Naive B cell (primary cell): ENCODE data around the gene DUSP28. TPM values are rescaled to one million over a fixed set of nuclear protein-coding genes. Genes with fewer than 3 reads are reported as not detected.
A peak's percentile ranks its signal among the peaks of the same experiment; 100 is the strongest.
"Not testable (repeated sequence)": the region's sequence is repeated elsewhere in the genome, so short reads cannot be mapped to it uniquely, and the experiment has no call there.

Experiments used
- ATAC-seq, 2 donors: fragments of 150-1000 bp; cut with Tn5 transposase; 2 replicates each; pipeline ENCODE4 v1.10.0; 2021; ENCODE audit warnings: low read depth in 2 of 2, mild to moderate bottlenecking in 2 of 2, moderate library complexity in 2 of 2
- DNase-seq: peaks from one replicate; pipeline ENCODE4 v3.0.0; 2022
- H3K27ac Mint-ChIP-seq, 6 donors: one replicate each; pipeline ENCODE4 v1.8.0; 2020 to 2022; ENCODE audit warnings: mild to moderate bottlenecking in 6 of 6, mixed read lengths in 6 of 6, moderate library complexity in 5 of 6, inconsistent platforms in 2 of 6
- H3K27me3 Mint-ChIP-seq, 3 donors: one replicate each; pipeline ENCODE4 v1.8.0; 2021 to 2022; ENCODE audit warnings: mixed read lengths in 3 of 3, mild to moderate bottlenecking in 1 of 3
- H3K36me3 Mint-ChIP-seq, 2 donors: one replicate each; pipeline ENCODE4 v1.8.0; 2020 to 2022; ENCODE audit warnings: mixed read lengths in 2 of 2, inconsistent platforms in 1 of 2, mild to moderate bottlenecking in 1 of 2
- H3K4me1 Mint-ChIP-seq, 3 donors: one replicate each; pipeline ENCODE4 v1.8.0; 2020 to 2022; ENCODE audit warnings: mixed read lengths in 3 of 3, inconsistent platforms in 1 of 3, mild to moderate bottlenecking in 1 of 3, moderate library complexity in 1 of 3
- H3K4me3 Mint-ChIP-seq, 8 donors: one replicate each; pipeline ENCODE4 v1.8.0; 2020 to 2022; ENCODE audit warnings: mild to moderate bottlenecking in 8 of 8, mixed read lengths in 8 of 8, moderate library complexity in 8 of 8, inconsistent platforms in 2 of 8
- H3K9me3 Mint-ChIP-seq, 7 donors: one replicate each; pipeline ENCODE4 v1.8.0; 2020 to 2022; ENCODE audit warnings: mixed read lengths in 7 of 7, mild to moderate bottlenecking in 5 of 7, inconsistent platforms in 2 of 7, moderate library complexity in 1 of 7
- polyA plus RNA-seq, 6 donors: library from polyadenylated mRNA; unstranded; fragments of 300-500 nt; fragmentation: Illumina TruSeq; gene quantifications; one replicate each; pipeline ENCODE4 v1.2.3, GENCODE V29; 2021; ENCODE audit warnings: low read depth in 6 of 6

DUSP28 gene
- polyA plus RNA-seq, 6 donors from 2014 or later = 20.5 to 39.0 (median 24.7) TPM

DNA sequence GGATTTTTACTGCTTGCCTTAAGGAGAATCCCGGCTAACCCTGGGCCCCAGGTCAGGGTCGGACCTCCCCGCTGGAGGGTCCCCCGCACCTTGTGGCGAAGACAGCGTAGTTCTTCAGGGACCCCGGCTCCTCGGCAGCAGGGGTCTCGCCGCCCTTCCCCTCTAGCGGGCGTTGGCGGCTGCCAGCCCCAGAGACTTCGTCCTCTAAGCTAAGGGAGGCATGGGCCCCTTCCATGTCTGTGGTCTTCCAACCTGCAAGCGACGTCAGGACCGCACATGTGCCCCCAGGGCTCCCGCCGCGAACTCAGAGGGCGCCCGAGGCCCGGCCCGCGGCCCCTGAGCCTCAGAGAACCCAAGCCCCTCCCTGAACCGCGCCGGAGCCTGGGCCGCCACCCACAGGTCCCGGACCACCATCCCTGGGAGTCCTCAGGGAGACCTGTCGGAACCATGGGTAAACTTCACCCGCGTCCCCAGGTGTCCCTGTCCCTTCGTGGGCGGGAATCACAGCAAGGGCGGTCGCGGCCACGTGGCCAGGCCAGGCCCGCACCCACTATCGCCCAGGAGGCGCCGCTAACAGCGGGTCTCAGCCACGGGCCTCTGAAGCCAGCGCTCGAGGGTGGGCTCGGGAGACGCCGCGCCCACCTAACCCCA is 2.9 kb upstream of the DUSP28 start:
- ATAC-seq = no peak
- no peak for DNase-seq
- H3K9me3 Mint-ChIP-seq = no peaks in the 10 kb centered on the region
- H3K4me3 Mint-ChIP-seq = peak overlapping the region in 6 of 8 donors; percentile 33 to 88 (median 60)
- H3K27me3 Mint-ChIP-seq = peaks cover 0 to 3% (median 0%) of the 10 kb centered on the region in 3 donors
- no peaks in the 10 kb centered on the region for H3K36me3 Mint-ChIP-seq
- H3K27ac Mint-ChIP-seq = peak overlapping the region in 1 of 6 donors; percentile 67
- peaks cover 45 to 60% (median 47%) of the 10 kb centered on the region in 3 donors for H3K4me1 Mint-ChIP-seq

DNA sequence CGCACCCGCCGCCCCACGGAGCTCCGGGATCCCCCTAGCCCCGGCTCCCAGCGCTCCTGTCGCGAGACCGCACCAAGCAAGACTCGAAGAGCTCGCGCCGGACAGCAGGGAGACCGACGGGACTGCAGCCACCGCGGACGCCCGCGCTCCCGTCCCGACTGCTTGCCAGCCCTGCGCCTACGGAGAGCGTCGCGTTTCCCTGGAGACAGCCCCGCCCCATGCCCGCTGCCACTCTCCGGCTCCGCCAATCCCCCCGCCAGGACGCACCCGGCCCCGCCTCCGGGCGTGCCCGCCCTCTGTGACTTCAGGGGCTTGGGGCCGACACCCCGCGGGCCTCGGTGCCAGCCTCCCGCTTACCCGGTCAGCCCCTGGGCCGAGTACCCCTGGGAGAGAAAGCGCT is 2.3 kb upstream of the DUSP28 start, which contains the start of gene ANKMY1:
Gene ANKMY1 (minus strand): TSS at position 181 of the 400 bp plus-strand sequence. CDS start 653 bp downstream, outside the sequence.
- ATAC-seq = no peak
- Mint-ChIP-seq H3K4me1 (peaks cover 45 to 61% (median 46%) of the 10 kb centered on the region in 3 donors), H3K27ac (peak within 1 kb of the TSS; percentile 51 to 93 (median 74))

DNA sequence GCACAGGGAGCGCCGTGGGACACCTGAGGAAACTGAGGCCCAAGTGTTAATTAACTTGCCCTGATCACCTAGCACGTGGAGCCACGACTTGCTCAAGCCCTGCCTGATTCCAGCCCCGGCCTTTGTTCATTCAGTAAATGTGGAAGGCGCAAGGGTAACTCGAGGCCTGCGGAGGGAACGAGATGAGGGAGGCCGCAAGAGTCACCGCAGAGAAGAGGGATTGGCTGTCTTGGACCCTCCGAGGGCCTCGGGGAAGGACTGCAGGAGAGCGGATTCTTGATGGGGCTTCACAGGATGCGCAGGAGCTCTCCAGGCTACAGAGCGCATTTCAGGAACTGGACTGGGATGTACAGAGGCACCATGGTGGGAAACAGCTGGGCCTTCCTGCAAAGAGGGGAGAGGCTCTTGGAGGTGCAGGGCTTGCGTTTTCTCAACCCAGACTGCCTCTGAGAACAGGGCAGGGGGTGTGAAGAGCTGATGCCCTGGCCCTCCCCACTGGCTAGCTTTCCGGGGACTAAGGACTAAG is 1.9 kb upstream of the DUSP28 start:
- peak overlapping the region in 4 of 6 donors; percentile 48 to 93 (median 66) for H3K27ac Mint-ChIP-seq
- ATAC-seq (no peak), DNase-seq (no peak)
- H3K4me1 Mint-ChIP-seq = peaks cover 45 to 61% (median 46%) of the 10 kb centered on the region in 3 donors
- peak overlapping the region; percentile 65 to 88 (median 76) for H3K4me3 Mint-ChIP-seq
- H3K27me3 Mint-ChIP-seq = peaks cover 0 to 3% (median 0%) of the 10 kb centered on the region in 3 donors
- no peaks in the 10 kb centered on the region for H3K36me3 Mint-ChIP-seq
- H3K9me3 Mint-ChIP-seq = no peaks in the 10 kb centered on the region

More for the DNA sequence above, 2.3 kb upstream of the DUSP28 start, which contains the start of gene ANKMY1:
- peak; percentile 39 for DNase-seq
- Mint-ChIP-seq H3K4me3 (peak within 1 kb of the TSS; percentile 65 to 88 (median 76)), H3K27me3 (peaks cover 0 to 3% (median 0%) of the 10 kb centered on the region in 3 donors), H3K9me3 (no peaks in the 10 kb centered on the region), H3K36me3 (no peaks in the 10 kb centered on the region)

DNA sequence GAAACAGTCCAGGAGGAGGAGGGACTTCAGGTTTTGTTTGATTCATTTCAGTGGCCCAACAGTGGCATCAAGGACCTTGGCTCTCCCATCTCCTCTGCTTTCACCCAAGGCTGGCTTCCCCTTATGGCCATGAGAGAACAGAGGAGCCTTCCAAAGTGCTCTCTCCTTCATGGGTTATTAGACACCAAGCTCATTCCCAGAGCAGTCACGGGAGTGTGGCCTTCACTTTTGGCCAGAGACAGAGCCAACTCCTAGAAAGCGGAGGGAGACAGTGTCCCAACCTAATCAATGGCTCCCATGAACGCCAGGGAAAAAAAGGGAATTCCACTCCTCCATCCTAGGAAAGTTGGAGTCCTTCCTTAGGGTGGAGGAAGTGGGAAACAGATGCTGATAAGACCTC is 871 bp upstream of the DUSP28 start:
- no peak for ATAC-seq
- Mint-ChIP-seq H3K4me3 (peak overlapping the region; percentile 32 to 91 (median 77)), H3K9me3 (no peaks in the 10 kb centered on the region), H3K4me1 (peaks cover 48 to 68% (median 50%) of the 10 kb centered on the region in 3 donors), H3K27me3 (peaks cover 0 to 3% (median 0%) of the 10 kb centered on the region in 3 donors), H3K27ac (peak overlapping the region; percentile 48 to 95 (median 84)), H3K36me3 (no peaks in the 10 kb centered on the region)
- no peak for DNase-seq

DNA sequence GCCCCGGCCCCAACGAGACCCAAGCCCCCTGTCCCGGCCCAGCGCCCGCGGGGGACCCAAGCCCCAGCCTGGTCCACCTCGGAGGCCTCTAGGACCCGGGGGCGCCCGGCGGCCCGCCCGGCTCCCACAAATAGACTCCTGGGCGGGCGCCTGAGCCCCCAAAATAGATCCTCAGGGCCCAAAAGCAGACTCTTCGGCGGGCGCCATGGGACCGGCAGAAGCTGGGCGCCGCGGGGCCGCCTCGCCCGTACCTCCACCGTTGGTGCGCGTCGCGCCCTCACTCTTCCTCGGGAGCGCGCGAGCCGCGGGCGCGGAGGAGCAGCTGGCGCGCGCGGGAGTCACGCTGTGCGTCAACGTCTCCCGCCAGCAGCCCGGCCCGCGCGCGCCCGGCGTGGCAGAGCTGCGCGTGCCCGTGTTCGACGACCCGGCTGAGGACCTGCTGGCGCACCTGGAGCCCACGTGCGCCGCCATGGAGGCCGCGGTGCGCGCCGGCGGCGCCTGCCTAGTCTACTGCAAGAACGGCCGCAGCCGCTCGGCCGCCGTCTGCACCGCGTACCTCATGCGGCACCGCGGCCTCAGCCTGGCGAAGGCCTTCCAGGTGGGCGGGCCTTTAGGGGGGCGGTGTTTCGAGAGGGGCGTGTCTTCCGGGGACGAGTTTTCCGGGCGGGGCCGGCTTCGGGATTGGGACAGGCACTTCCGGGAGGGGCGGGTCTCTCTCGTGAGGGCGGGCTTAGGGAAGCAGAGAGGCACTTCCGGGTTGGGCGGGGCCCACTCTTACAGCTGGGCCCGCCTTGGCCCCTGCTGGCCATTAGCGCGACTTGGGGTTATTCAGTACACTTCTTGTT is 545 bp downstream of the DUSP28 start:
- ATAC-seq = peak; percentile 61 to 66
- no peaks in the 10 kb centered on the region for H3K9me3 Mint-ChIP-seq
- H3K27ac Mint-ChIP-seq = peak overlapping the region; percentile 93 to 98 (median 96)
- peaks cover 0 to 3% (median 0%) of the 10 kb centered on the region in 3 donors for H3K27me3 Mint-ChIP-seq
- H3K4me1 Mint-ChIP-seq = peaks cover 53 to 74% (median 55%) of the 10 kb centered on the region in 3 donors
- no peaks in the 10 kb centered on the region for H3K36me3 Mint-ChIP-seq
- H3K4me3 Mint-ChIP-seq = peak overlapping the region; percentile 86 to 94 (median 90)
- DNase-seq = peak; percentile 99

DNA sequence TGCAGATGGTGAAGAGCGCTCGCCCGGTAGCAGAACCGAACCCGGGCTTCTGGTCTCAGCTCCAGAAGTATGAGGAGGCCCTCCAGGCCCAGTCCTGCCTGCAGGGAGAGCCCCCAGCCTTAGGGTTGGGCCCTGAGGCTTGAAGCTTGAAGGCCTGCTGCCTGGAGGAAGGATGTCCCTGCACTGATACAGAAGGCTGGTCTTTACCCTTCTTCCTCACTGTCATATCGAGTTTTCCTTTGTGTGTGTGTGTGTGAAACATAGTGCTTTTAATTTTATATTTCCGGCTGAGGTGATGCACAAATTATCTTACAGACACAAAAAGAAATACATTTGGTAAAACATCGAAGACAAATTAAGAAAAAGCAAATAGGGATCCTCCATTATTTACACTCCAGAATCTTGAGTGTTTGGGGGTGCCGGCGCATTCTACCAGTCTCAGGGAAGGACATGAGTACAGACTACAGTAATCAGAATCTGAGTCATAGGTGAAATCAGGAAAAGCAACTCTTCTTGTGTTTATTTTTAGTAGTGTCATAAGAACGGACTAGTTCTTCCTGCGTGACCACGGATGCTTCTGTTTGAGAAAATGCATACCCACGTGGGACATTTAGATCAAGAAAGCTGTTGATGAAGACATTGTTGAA is 1.3 kb downstream of the DUSP28 start:
- ATAC-seq = peak; percentile 6 to 7
- Mint-ChIP-seq H3K27ac (peak overlapping the region; percentile 93 to 98 (median 96)), H3K9me3 (no peaks in the 10 kb centered on the region), H3K4me3 (peak overlapping the region; percentile 82 to 94 (median 88)), H3K27me3 (peaks cover 0 to 3% (median 0%) of the 10 kb centered on the region in 3 donors), H3K36me3 (no peaks in the 10 kb centered on the region), H3K4me1 (peaks cover 52 to 74% (median 57%) of the 10 kb centered on the region in 3 donors)
- no peak for DNase-seq

DNA sequence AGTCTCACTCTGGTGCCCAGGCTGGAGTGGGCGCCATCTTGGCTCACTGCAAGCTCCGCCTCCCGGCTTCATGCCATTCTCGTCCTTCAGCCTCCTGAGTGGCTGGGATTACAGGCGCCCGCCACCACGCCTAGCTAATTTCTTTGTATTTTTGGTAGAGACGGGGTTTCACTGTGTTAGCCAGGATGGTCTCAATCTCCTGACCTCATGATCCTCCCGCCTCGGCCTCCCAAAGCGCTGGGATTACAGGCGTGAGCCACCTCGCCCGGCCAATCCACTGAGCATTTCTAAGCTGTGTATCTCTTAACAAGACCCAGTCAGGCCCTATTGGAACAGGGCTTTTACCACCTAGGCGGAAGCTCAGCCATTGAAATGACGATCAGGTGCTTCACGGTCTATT is 3.1 kb downstream of the DUSP28 start:
- not testable (repeated sequence) for H3K27ac Mint-ChIP-seq, H3K27me3 Mint-ChIP-seq, DNase-seq, H3K36me3 Mint-ChIP-seq, ATAC-seq, H3K9me3 Mint-ChIP-seq
- Mint-ChIP-seq H3K4me3 (peak overlapping the region in 2 of 8 donors; percentile 44 to 88), H3K4me1 (peaks cover 57 to 80% (median 64%) of the 10 kb centered on the region in 3 donors)

DNA sequence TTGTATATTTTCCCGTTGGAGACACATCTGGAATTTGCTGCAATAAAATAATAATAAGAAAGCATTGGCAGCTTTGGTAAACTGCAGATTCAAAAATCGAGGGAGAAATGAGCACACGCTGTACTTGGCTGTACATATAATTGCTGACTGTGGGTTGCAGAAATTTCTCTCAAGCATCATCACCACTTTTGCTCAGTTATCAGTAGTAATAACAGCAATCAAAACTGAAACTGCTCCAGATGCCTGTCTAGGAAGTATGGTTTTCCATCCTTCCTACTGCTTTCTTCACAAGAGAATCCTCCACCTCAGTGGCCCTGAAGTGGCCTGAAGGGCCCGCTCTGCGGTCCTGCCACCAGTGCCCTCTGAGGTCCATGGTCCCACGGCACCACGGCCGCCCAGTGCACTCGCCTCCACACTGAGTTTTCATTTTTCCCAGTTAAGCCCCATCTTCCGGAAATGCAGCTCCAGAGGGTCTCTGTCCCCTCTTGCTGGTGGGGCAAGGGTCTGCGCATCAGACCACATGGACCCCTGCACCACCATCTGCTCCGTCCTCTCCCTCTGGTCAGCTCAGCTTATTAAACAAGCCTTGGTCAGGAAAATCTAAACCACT is 3.9 kb downstream of the DUSP28 start:
- Mint-ChIP-seq H3K9me3 (no peaks in the 10 kb centered on the region), H3K27ac (peak overlapping the region in 2 of 6 donors; percentile 57 to 96), H3K4me1 (peaks cover 49 to 71% (median 57%) of the 10 kb centered on the region in 3 donors), H3K4me3 (peak overlapping the region in 6 of 8 donors; percentile 33 to 93 (median 74)), H3K36me3 (no peaks in the 10 kb centered on the region), H3K27me3 (no peaks in the 10 kb centered on the region)
- no peak for ATAC-seq
- no peak for DNase-seq

DNA sequence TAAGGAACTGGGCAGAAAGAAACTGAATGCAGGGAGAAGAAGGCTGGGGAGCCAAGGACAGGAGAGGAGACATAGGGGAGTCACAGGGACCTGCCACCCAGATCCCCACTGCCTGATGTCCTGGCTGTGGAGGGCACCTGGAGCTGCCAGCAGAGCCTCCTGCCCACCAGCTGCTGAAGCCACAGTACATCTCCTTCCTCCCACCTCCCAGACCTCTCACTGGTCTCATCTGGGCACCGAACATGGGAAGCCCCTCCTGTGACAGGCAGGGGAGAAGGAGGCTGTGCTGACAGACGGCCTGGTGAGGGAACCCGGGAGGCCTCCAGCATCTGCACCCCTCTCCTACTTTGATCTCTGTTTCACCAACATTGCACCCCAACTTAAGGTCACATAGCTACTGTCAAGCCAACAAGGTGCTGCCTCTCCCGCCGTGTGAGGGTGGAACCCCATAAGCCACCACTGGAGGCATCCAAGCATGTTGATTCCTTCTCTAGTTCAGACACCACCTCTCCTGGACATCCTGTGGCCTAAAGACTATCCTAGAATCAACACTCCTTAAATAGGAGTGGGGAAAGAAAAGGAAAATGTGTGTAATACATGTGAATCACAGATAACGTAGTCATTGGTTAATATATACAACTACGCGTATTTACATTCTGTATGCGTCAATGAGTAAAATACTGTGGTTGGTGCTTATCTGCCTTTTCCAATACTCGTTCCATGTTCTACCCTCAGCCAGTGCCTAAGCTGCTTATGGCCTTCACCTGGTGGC is 4.6 kb downstream of the DUSP28 start:
- H3K27me3 Mint-ChIP-seq = no peaks in the 10 kb centered on the region
- H3K9me3 Mint-ChIP-seq = no peaks in the 10 kb centered on the region
- no peak for ATAC-seq
- peaks cover 50 to 70% (median 57%) of the 10 kb centered on the region in 3 donors for H3K4me1 Mint-ChIP-seq
- H3K27ac Mint-ChIP-seq = peak overlapping the region in 5 of 6 donors; percentile 92 to 97 (median 96)
- no peaks in the 10 kb centered on the region for H3K36me3 Mint-ChIP-seq
- peak overlapping the region; percentile 77 to 93 (median 89) for H3K4me3 Mint-ChIP-seq
- no peak for DNase-seq

DNA sequence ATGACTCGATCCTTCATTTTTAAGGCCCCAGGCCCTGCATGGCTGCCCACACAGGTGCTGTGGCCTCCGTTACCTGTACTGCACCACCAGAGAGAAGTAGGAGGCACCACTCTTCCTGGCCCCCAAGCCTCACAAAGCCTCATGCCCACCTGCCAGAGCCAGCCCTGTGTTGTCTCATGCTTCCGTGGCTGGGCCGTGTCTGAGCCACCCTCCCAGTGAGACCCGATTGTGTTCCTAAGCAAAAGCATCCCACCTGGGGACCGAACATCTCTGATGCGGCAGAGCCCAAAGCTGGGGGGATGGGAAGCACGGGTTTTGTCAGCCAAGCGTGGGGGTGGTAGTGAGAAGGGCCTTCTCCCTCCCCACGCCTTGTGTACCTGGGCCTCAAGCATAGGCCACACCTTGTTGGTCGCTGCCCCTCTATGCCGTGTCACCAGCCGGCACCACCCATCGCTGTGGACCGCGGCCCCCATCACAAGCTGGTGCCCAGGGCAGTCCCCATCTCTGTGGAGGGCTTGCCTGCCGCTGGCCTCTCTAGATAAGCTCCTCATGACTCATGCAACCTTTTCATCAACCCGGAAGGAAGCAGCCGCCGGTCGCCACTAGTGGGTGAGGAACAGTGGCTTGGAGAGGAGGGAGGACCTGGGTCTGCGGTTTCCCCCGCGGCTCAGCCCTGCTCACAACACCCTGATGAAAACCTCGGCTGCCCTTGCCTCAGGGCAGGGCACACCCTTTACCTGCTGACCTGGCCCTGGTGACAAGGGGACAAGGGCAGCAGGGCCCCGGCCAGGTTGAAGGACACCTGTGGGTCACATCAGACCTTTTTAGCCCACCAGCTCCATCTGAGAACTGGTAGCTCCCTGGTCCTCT is 5.4 kb downstream of the DUSP28 start:
- peak overlapping the region; percentile 82 to 93 (median 91) for H3K4me3 Mint-ChIP-seq
- peak overlapping the region; percentile 96 to 97 (median 96) for H3K27ac Mint-ChIP-seq
- ATAC-seq (peak; percentile 25 to 35), DNase-seq (peak; percentile 78)
- peaks cover 52 to 75% (median 63%) of the 10 kb centered on the region in 3 donors for H3K4me1 Mint-ChIP-seq
- no peaks in the 10 kb centered on the region for H3K27me3 Mint-ChIP-seq
- H3K9me3 Mint-ChIP-seq = no peaks in the 10 kb centered on the region
- H3K36me3 Mint-ChIP-seq = no peaks in the 10 kb centered on the region
